Cardiac atrium fibroblast (primary cell): ENCODE measurements around the gene SCML1. TPM values are rescaled to one million over a fixed set of nuclear protein-coding genes. Genes with fewer than 3 reads are reported as not detected.

Experiments used
- total RNA-seq: library from RNA; depleted of rRNA; stranded (reverse); fragments of >200 nt; gene quantifications from 2 replicates; pipeline ENCODE4 v1.2.3, GENCODE V29; 2015

The SCML1 gene
- 7.0 and 7.8 TPM in 2 replicates for total RNA-seq

GRCh38 chrX:17736856-17737709, at the start of gene SCML1:
Gene SCML1, plus strand, starts transcription at chrX:17737493. Its CDS starts 6,694 bp downstream, at chrX:17744187.

Other genes with a start within 250 kb of the SCML1 start
- not detected in 2 replicates for gene RAI2, start 123.8 kb downstream of the SCML1 start, total RNA-seq